EH (cell line): Measurements from ENCODE around the gene AOAH.

Source experiments
- DNase-seq: peaks from one replicate; pipeline ENCODE4 v3.0.0-alpha.2; 2015; ENCODE audit warnings: low read depth

AOAH gene, protein sequence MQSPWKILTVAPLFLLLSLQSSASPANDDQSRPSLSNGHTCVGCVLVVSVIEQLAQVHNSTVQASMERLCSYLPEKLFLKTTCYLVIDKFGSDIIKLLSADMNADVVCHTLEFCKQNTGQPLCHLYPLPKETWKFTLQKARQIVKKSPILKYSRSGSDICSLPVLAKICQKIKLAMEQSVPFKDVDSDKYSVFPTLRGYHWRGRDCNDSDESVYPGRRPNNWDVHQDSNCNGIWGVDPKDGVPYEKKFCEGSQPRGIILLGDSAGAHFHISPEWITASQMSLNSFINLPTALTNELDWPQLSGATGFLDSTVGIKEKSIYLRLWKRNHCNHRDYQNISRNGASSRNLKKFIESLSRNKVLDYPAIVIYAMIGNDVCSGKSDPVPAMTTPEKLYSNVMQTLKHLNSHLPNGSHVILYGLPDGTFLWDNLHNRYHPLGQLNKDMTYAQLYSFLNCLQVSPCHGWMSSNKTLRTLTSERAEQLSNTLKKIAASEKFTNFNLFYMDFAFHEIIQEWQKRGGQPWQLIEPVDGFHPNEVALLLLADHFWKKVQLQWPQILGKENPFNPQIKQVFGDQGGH

GRCh38 chr7:36723951-36724664, at the start of gene AOAH:
Gene AOAH (minus strand): TSS chr7:36724494. CDS start chr7:36724148, 346 bp downstream.
- DNase-seq: no peak

- DNase-seq: no peak
Measured at GRCh38 chr7:36766451-36766850, 42.2 kb upstream of the AOAH start.

GRCh38 chr7:36765605-36766004, 41.3 kb upstream of the AOAH start:
- no peak for DNase-seq

DNA sequence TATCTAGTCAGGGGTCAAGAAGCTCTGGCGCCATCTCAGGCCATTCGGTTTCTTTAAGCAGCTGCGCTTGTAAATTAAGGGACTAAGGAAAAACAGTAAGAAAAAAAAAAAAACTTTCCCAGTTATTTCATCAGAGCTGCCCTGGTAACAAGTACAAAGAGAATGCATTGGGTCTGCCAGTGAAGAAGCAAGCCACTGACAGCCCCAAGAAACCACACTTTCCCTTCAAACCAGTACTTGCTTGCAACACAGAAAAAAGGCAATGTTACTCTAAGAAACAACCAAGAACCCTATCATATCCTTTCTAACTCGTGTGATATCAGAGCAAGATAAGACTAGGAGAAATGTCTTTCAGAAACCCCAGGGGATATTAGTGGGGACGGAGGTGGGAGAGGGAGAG, 40.6 kb upstream of the AOAH start:
- DNase-seq: no peak

- DNase-seq: peak; percentile 30
Measured at GRCh38 chr7:36763132-36763816, 39.0 kb upstream of the AOAH start.

- DNase-seq: no peak
Measured at GRCh38 chr7:36762394-36762793, 38.1 kb upstream of the AOAH start.

GRCh38 chr7:36761835-36762234, 37.5 kb upstream of the AOAH start:
- no peak for DNase-seq

GRCh38 chr7:36760856-36761762, 36.8 kb upstream of the AOAH start:
- no peak for DNase-seq

DNA sequence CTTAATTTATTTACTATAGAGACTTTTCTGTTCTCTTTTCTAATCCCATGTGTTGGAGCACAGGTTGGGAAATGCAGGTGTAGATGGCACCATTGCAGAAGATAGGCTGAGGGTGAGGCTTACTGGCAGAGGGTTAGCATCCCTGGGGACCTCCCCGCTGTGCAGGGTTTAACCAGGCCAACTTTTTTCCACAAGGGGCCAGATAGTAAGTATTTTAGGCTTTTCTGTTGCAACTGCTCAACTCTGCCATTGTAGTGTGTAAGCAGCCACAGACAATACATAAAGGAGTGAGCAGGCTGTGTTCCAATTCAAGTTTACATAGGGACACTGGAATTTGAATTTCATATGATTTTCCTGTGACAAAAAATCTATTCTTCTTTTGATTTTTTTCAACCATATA, 34.6 kb upstream of the AOAH start:
- no peak for DNase-seq

DNA sequence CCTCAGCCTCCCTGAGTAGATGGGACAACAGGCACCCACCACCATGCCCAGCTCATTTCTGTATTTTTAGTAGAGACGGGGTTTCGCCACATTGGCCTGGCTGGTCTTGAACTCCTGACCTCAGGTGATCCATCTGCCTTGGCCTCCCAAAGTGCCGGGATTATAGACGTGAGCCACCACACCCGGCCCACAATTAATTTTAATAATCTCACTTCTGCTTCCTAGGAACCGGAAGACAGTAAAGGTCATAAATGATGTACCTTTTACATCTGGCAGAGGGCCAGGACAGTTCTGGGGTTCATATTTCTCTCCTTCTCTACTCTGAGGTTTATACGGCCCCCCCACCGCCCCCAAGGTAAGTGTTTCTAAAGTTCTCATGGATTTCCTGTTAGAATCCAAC, 31.2 kb upstream of the AOAH start:
- no peak for DNase-seq

DNA sequence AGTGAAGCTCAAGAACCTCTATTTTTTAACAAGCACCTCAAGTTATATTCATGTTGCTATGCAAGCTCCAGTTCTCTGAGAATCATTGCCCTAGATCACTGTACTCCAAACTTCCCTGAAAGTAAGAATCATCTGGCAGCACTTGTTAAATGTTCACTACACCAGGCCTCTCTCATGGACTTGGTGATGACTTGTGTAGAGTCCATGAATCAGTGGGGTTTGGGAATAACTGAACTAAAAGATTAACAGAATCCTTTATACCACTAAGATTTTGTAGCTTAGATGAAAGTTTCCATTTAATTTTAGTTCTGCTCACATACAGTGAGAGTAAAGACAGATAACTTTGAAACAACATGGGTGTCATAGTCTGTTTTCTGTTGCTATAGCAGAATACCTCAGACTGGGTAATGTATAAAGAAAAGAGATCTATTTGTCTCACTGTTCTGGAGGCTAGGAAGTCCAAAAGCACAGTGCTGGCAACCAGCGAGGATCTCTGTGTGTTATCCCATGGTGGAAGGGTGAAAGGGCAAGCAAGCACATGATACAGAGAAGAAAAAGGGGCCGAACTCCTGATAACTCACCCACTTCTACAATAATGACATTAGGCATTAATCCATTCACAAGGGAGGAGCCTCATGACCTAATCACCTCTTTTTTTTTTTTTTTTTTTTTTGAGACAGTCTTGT, 27.9 kb upstream of the AOAH start:
- no peak for DNase-seq

DNA sequence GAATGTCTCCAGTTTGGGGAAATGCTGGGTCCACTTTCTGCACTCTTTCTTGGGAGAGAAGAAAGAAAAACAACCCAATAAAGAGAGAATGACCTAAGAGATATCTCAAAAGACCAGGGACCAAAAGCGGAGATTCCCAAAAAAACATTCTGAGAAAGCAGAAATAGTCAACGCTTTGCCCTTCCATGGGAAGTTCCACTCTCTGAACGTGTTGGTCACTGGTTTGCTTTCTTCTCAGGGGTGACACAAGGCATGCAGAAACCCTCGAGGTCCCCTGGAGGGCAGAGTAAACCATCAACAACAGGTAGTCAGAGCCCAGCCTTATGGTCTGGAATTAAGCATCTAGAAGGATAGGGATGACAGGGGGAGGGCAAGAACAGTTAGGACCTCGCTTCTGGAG, 26.2 kb upstream of the AOAH start:
- DNase-seq: no peak

DNA sequence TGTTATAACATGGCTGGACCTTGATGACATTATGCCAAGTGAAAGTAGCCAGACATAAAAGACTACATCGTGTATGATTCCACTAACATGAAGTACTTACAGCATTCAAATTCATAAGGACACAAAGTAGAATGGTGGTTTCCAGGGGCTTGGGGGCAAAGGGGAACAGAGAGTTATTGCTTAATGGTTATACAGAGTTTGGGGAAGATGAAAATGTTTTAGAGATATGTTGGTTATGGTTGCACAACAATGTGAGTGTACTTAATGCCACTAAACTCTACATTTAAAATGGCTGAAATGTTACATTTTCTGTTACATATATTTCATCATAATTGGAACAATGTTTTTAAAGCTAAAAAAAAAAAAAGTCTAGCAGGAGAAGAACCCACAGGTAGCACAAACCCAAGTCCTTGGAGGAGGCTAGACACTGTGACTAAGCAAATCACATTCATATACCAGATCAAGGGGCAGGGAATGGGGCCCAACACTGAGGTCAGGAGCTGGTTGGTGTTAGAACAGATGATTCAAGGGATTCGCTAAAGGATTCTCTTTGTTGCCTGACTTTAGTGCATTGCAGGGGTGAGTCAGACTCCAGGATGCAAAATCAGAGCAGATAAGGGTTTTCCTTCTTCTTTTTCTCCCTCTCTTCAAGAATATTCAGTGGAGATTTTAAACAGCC, 25.1 kb upstream of the AOAH start:
- DNase-seq: no peak

DNA sequence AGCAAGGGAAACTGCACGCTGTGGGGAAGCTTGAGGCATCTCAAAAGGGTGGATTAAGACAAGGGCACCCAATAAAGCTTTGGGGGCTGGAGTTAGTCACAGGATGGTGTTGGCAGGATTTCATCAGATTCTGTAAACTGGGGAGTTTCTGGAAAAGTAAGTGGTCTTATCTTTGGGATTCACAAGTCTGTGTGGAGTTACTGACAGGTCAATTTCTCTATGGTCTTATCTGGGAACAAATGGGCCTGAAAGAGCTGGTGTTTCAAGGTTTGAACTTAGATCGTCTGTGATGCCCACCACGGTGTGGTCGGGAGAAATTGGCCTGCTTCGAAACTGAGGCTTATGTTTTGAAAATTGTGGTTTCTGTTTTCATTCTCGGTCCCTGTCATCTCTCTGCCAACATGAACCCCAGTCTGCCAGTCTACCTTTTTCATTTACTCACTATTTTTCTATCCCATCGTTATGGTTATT, 23.8 kb upstream of the AOAH start:
- no peak for DNase-seq

DNA sequence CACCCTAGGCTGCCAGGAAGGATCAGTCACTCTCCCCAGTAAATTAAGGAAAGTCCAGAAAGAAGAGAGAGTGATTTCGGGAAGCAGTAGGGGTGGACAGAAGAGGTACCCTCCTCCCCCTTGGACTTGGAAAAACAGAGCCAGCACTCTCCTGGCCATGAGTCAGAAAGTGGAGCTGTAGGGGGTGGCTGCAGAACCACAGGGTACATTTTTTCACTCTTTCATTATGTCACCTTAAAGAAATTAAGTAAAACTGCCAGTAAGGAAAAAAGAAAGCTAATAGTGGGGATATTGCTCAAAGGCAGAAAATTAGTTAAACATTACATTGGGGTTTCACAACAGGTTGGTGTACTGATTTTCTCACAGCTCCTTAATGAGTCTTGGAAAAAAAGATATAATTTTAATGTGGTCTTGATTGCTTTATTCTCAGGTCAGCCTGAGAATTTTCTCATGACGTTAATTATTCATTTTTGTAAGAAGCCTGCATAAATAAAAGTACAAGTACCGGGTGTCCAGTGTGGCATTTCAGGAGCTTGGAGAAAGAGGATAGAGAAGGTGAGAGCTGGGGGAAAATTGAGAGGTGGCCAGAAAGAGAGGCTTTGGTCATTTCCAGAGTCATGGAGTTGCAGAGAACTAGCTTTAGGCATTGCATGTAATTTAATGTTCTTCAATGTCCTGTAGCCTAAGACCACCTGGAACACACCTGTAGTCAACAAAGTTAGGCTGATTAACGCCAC, 23.2 kb upstream of the AOAH start:
- peak; percentile 15 for DNase-seq

GRCh38 chr7:36746347-36746746, 22.1 kb upstream of the AOAH start:
- DNase-seq: peak; percentile 1

- no peak for DNase-seq
Measured at GRCh38 chr7:36742911-36743775, 18.8 kb upstream of the AOAH start.

GRCh38 chr7:36741866-36742265, 17.6 kb upstream of the AOAH start:
- DNase-seq: no peak

GRCh38 chr7:36739351-36739750, 15.1 kb upstream of the AOAH start:
- DNase-seq: no peak
